Bone marrow (tissue), 2 donors: ENCODE results near the gene DCAF5.
"Not testable (repeated sequence)": the region's sequence is repeated elsewhere in the genome, so short reads cannot be mapped to it uniquely, and the experiment has no call there.

Experiments
- DNase-seq, 2 donors: peaks; one replicate each; lab custom pipeline; 2025; lab: John Stamatoyannopoulos, UW

The DCAF5 gene

GRCh38 chr14:69152902-69153151 lies at the start of gene DCAF5:
TSS of gene DCAF5 (minus strand) at chr14:69153119. CDS start at chr14:69152978, 141 bp downstream.
- DNase-seq: peak in 1 of 2 donors; percentile 67

- DNase-seq: no peak
These were observed 46.9 kb upstream of the DCAF5 start for GRCh38 chr14:69199786-69200185.

GRCh38 chr14:69193721-69194120 lies 40.8 kb upstream of the DCAF5 start:
- no peak for DNase-seq

- peak in 1 of 2 donors; percentile 54 for DNase-seq
These were observed 38.6 kb upstream of the DCAF5 start, which contains the start of gene EXD2 for GRCh38 chr14:69191340-69192111. TSS of gene EXD2 (plus strand) at chr14:69191498. CDS start at chr14:69209471, 17,973 bp downstream.

GRCh38 chr14:69190191-69190590 lies 37.3 kb upstream of the DCAF5 start:
- DNase-seq: no peak

GRCh38 chr14:69183735-69184134 lies 30.8 kb upstream of the DCAF5 start:
- no peak for DNase-seq

- DNase-seq: not testable (repeated sequence)
These were observed 29.7 kb upstream of the DCAF5 start for GRCh38 chr14:69182580-69182979.

- no peak for DNase-seq
These were observed 28.6 kb upstream of the DCAF5 start for GRCh38 chr14:69181491-69181890.

GRCh38 chr14:69175130-69175529 lies 22.2 kb upstream of the DCAF5 start:
- DNase-seq: no peak

- no peak for DNase-seq
These were observed 18.6 kb upstream of the DCAF5 start for GRCh38 chr14:69171569-69171968.

- DNase-seq: no peak
These were observed 17.9 kb upstream of the DCAF5 start for GRCh38 chr14:69170839-69171238.

GRCh38 chr14:69165787-69166186 lies 12.9 kb upstream of the DCAF5 start:
- DNase-seq: not testable (repeated sequence)

GRCh38 chr14:69161590-69161989 lies 8.7 kb upstream of the DCAF5 start:
- DNase-seq: no peak

GRCh38 chr14:69156224-69156623 lies 3.3 kb upstream of the DCAF5 start:
- DNase-seq: no peak

- DNase-seq: no peak
These were observed 1.9 kb upstream of the DCAF5 start for GRCh38 chr14:69154779-69155178.

- no peak for DNase-seq
These were observed 953 bp upstream of the DCAF5 start for GRCh38 chr14:69153873-69154270.

GRCh38 chr14:69153152-69153872 lies 393 bp upstream of the DCAF5 start:
- peak; percentile 67 to 82 for DNase-seq

- no peak for DNase-seq
These were observed 578 bp downstream of the DCAF5 start for GRCh38 chr14:69152181-69152901.

- DNase-seq: peak; percentile 49 to 65
These were observed 1.3 kb downstream of the DCAF5 start for GRCh38 chr14:69151458-69152180.

- DNase-seq: no peak
These were observed 3.3 kb downstream of the DCAF5 start for GRCh38 chr14:69149461-69150244.

- DNase-seq: no peak
These were observed 10.8 kb downstream of the DCAF5 start for GRCh38 chr14:69142101-69142500.
